ENCODE data around the gene FYN.

FYN gene

DNA sequence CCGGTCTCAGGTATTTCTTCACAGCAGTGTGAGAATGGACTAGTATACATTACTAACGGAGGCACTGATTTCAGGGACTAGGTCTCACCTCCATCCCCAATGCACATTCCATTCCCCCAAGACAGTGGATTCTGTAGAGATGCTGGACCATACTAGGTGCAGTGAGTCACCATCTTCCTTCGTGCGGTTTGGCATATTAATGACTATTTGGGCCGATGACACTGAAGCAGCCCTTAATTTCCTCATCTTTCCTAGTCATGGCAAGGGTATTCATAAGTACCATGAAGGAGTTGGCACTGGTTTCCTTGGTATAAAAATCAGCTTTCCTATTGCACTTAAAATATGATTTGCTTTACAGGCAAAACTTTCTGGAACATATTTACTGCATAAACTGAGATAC, 146.2 kb downstream of the FYN start:
- DNase-seq (ENCODE audit: low read depth in 2 of 2) = no peak

- DNase-seq (ENCODE audit: low read depth in 2 of 2) = no peak
These were observed 147.7 kb downstream of the FYN start for GRCh38 chr6:111725446-111726112.

GRCh38 chr6:111724505-111724904, 148.7 kb downstream of the FYN start:
- no peak for DNase-seq (ENCODE audit: low read depth in 2 of 2)

DNA sequence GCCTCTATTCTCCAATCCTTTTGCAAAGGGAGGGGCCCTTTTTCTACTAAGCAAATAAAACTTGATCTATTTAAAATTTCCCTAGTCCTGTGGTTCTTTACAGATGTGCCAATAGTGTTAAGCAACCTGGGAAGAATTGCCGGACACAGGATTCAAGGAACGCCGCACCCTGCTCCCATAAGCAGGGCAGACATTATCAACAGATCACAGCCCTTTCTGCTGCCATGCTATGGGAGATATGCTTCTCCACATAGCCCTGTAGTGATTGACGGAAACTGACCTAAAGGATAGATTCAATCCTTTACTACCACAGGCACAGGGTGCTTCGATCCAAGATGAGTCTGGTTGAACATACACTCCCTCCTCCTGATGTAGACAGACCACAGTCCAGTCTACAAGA, 149.2 kb downstream of the FYN start:
- DNase-seq (ENCODE audit: low read depth in 2 of 2) = no peak

- DNase-seq (ENCODE audit: low read depth in 2 of 2) = no peak
These were observed 149.8 kb downstream of the FYN start for GRCh38 chr6:111723412-111723970.

GRCh38 chr6:111722179-111722731, 151.0 kb downstream of the FYN start:
- DNase-seq (ENCODE audit: low read depth in 2 of 2) = no peak

DNA sequence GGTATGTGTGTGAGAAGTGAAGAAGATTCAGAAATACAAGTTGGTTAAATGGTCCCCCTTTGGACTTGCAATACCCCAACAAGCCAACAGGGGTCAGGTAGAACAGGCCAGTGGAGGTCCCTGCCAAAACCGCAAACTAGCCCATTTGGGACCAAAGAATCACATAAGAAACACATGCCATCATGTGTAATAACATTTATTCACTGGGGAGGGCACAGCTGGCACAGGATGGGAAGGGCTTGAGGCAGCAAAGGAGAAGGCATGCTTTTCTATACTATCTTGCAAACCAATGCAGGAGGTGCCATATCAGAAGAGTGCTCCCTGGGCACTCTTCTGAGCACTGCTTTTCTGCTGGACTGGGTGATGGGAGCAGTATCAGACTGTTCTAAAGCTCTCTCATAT, 151.5 kb downstream of the FYN start:
- peak in 1 of 2 experiments; percentile 36 for DNase-seq (ENCODE audit: low read depth in 2 of 2)

GRCh38 chr6:111720931-111721496, 152.2 kb downstream of the FYN start:
- no peak for DNase-seq (ENCODE audit: low read depth in 2 of 2)

DNA sequence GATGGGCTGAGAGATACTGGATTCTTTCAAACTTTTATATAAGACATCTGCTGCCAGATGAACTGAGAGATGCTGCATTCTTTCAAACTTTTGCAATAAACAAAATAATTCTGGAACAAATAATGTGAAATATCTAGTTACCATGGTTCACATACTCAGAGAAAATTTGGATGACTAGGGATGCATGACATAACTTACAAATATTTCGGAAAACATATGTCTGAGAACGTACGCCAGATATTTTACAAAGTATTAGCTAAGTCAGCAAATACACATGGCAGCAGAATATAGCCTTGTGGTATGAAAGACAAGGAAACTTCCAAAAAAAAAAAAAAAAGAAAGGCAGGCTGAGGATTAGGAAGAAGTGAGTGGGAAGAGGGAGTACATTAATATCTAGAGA, 154.3 kb downstream of the FYN start:
- no peak for DNase-seq (ENCODE audit: low read depth in 2 of 2)

GRCh38 chr6:111718326-111718725, 154.9 kb downstream of the FYN start:
- no peak for DNase-seq (ENCODE audit: low read depth in 2 of 2)

- DNase-seq (ENCODE audit: low read depth in 2 of 2) = no peak
These were observed 155.6 kb downstream of the FYN start for GRCh38 chr6:111717621-111718020.

DNA sequence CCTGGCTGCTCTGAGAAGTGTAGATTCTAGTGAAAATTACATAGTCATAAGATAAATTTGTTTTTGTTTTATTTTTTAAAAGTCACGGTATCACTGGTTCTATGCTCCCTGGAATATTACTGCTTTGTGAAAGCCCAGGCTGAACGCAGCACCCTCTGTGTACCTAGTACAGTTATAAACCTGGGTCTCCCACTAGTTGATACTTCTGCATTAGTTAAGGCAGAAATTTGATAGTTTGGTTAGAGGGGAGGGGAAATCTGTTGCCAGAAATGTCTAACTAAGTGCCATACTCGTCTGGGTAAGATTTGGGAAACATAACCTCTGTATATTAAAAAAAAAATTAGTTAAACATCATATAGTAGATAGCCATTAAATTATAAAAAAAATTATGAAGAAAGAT, 156.9 kb downstream of the FYN start:
- DNase-seq (ENCODE audit: low read depth in 2 of 2) = no peak

DNA sequence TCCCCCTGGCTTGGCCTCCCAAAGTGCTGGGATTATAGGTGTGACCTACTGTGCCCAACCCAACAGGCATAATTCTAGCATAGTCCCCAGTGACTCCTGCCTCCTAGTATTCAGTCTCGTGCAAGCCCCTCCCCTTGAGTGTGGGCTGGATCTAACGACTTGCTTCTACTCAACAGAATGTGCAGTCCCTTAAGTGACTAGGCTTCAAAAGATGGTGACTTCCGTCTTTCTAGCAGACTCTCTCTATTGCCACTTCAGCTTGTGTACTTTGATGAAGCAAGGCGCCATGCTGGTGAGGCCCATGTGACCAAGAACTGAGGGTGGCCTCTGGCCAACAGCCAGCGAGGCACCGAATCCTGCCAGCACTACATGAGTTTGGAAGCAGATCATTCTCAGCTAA, 157.9 kb downstream of the FYN start:
- DNase-seq (ENCODE audit: low read depth in 2 of 2) = no peak

GRCh38 chr6:111714416-111715270, 158.6 kb downstream of the FYN start:
- DNase-seq (ENCODE audit: low read depth in 2 of 2) = no peak

DNA sequence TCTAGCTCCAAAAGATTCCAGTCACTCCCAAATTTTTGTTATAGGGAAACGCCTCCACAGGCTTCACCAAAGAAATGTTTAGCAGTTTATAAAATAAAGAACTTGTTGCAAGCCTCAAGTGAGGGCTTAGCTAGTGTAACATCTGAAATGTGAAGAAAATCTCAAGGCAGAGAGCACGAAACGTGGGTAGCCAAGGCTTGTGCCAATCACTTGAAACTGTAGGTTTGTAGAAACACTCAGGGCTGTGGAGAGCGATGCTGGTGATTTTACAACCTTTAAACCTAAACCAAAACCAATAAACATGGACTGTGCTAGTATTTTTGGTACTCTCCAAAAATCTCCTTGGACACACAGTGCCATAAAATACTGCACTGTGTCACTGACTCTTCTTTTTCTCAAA, 159.4 kb downstream of the FYN start:
- DNase-seq (ENCODE audit: low read depth in 2 of 2) = no peak

DNA sequence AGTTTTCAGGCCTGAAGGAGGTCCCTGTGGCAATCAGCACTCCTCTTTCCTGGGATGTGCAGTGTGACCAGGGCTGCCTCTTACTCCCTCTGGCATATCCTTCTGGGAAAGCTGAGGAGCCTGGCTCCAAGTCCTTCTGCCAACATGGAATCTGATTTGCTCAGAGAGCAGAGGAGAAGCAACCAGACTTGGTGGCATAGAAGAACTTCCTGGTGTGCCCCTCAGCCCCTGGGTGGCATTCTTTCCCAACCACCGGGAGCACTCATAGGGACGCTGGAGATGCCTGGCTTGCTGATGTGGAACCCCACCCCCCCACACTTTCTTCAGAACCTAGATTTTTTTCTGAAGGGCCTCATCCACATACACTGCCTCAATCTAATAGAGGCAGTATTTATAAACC, 160.0 kb downstream of the FYN start:
- no peak for DNase-seq (ENCODE audit: low read depth in 2 of 2)

DNA sequence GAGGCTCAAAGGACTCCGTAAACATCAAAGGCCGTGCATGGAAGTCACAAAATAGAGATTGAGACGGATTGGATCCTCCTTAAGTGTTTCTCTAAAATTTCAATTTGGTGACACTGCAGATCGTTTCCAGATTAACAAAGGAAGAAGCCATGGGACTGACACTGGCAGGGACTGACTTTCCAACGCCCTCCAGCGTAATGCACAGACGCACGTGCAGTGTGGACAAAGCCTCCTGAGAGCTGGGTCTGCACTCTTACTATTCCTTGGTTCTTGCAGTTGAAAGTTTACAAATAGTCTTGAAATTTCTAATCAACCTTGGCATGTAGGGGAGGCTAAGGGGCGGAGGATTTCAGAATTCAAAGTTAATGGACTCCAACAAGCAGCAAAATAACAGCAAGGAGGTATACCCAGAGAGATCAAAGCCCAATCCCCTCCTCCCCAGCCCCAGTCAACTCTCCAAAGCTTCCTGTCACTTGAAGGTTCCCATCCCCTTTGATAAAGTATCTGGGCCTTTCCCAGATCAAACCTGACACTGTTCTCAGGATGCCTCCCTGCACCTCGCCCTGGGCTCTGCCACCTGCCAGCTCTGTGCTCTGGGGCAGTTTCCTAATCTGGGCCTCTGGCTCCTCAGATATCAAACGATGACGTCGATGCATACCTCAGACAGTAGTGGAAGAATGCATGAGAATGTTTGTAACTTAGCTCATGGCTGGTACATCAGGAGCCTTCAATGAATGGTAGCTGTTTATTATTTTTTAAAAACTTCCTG, 161.1 kb downstream of the FYN start:
- no peak for DNase-seq (ENCODE audit: low read depth in 2 of 2)

- DNase-seq (ENCODE audit: low read depth in 2 of 2) = no peak
These were observed 161.8 kb downstream of the FYN start for GRCh38 chr6:111711476-111711875.

DNA sequence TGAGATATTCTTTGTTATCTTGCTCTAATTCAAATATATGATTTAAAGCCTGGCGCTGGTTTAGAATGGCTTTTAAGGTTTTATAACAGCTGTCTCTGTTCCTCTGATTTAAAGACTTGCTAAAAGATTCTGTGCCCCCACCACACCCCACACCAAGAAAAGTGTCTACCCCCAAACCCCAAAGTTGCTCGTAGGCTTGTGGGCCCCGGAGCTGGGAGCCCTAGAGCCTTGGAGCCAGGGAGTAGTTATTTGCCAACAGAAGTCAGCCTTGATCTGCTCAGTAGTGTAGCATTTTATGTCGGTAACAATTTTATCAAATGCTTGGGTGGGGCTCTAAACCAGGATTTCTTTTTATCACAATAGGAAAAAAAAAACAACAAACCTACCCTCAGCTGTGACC, 162.3 kb downstream of the FYN start:
- no peak for DNase-seq (ENCODE audit: low read depth in 2 of 2)

DNA sequence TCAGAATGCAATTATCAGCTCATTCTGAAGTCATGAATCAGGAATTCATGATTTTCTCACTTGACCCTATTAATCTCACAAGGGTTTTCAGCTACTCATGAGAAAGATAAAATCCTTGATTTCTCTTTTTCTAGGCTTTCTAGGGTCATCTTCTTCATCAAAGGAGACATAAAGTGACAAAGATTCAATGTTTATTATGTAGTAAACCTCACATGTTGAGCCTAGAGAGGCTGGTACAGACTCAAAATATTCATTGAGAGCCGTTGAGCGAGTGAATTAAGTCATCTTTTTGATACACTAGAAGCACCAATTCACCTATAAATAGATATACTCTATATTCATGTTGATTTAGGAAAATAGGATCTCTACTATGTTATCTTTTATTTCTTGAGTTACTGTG, 162.8 kb downstream of the FYN start:
- no peak for DNase-seq (ENCODE audit: low read depth in 2 of 2)

- DNase-seq (ENCODE audit: low read depth in 2 of 2) = peak in 1 of 2 experiments; percentile 32
These were observed 163.4 kb downstream of the FYN start for GRCh38 chr6:111709615-111710398.
